ENCODE data around the gene CYBB.

CYBB gene

DNA sequence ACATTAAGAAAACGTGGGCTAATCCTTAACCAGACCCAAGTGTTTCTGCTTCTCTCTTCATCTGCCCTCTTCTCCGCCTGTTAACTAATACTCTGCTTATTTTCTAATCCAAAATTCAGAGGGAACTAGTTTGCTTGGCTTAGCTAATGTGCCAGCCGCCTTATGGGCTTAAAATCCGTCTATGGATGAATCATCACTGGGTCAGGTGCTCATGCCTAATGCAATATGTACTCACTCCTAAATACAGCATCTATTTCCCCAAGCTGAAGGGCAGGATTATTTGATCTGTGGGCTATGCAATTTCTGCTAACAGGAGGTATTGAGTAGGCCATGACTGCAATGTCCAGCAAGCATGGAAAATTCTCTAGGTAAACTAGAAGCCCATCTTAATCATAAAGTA, 55.1 kb downstream of the CYBB start:
- no peak for TF ChIP-seq POLR2A (IDR thresholded peaks at IDR 0.05; ENCODE audit: low read depth, low read length)
- FAIRE-seq (no peak), DNase-seq (ENCODE audit: insufficient read length, low spot score) (no peak)

DNA sequence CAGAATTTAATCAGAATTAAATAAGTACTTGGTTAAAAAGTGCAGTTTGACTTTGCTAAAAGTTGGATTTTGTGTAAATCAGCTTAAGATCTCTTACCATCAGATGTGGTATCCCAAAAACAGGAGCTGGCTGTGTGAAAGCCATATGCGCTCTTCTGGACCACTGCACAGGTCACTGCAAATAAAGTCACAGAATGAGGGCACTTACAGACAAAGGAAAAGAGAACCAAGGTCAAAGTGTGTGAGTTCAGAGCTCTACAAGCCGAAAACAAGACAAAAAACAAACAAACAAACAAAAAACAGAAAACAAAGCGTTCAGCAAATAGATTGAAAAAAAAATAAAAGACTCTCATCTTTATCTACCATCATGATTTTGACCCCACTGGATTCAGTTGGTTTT, 61.1 kb downstream of the CYBB start:
- no peak for TF ChIP-seq POLR2A (IDR thresholded peaks at IDR 0.05; ENCODE audit: low read depth, low read length)
- DNase-seq (ENCODE audit: insufficient read length, low spot score) (no peak), FAIRE-seq (no peak)

DNA sequence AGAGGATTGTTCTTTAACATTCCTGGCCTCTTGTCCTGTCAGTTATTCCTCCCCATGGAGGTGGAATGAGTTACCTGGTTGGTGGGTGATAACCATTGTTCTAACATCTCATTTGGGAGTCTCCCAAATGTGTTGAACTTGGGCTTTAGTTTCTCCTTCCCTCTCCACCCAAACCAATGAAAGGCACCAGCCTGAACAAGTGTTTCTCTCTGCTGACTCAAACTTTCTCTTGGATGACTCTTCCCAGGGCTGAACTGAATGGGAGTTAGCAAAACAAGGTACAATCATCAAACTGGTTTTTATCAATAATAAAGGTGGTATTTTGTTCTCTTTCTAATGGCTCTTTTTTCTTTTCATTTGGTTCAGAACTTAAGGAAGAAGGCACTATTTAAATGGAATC, 64.8 kb downstream of the CYBB start:
- FAIRE-seq (no peak), DNase-seq (ENCODE audit: insufficient read length, low spot score) (no peak)
- no peak for TF ChIP-seq POLR2A (IDR thresholded peaks at IDR 0.05; ENCODE audit: low read depth, low read length)

DNA sequence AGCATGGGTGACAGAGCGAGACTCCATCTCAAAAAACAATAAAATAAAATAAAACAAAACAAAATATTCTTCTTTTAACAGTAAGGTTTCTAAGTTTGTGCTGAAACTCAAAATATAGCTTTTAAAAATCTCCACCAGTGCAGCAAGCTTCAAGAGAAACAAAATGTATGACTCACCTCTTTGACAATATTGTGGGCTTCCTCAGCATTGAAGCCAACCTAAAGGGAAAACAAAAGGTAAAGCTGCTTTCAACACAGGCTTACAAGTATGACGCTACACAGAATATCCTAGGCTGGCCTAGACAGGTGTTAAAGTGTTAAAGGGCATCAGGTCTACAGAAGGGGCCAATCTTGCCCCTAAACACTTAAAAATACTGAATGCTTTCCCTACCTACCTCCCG, 66.3 kb downstream of the CYBB start:
- no peak for TF ChIP-seq POLR2A (IDR thresholded peaks at IDR 0.05; ENCODE audit: low read depth, low read length)
- no peak for DNase-seq (ENCODE audit: insufficient read length, low spot score)
- no peak for FAIRE-seq

DNA sequence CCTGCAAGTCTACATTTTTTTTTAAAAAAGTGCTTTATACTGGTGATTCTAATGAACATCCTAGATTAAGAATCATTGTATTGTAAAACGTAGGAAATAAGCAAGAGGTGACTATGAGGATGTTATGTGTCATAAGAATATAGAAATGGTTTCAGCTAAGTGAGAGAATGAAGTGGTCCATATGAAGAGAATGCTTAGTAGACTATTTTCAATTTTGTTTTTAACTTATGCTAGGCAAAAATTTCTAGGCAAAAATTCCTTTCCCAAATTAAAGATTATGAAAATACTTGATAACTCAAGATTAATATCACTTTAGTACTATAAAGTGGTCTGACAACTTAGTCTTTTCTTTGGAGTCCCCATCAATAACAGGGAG, 66.7 kb downstream of the CYBB start:
- FAIRE-seq (no peak), DNase-seq (ENCODE audit: insufficient read length, low spot score) (no peak)
- TF ChIP-seq POLR2A (IDR thresholded peaks at IDR 0.05; ENCODE audit: low read depth, low read length): no peak

DNA sequence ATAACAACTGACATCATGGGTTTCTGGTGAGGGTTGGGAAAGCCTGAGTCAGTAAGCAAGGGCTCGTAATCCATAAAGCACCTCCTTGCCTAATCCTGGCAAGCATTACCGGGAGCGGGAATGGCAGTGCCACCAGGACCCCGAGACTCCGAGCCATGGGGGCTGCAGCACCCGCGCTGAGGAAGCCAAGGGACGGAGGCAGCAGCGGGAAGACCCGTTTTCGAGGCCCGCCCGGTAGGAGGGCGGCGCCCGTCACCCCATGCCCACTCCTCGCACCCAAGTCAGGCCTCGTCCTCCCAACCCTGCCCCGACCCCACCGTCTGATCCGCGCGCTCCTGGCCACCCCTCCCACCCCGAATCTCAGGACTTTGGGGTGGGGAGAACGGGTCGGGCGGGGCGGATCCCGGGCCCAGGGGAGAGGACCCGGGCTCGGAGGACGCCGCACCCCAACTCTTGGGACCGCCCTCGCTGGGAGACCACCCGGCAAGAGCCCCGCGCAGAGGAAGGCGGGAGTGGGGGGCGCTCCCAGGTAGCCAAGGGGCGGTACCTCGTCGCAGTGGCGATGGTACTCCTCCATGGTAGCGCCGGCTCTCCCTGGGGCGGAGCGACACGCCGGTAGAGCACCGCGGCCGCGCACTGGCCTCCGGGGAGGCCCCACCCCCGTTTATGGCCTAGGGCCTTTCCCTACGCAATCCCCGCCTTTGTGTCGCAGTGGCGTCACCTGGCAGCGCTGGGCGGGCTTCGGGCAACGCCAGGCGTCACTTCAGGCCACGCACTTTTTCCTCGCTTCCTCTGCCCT, 67.3 kb downstream of the CYBB start, which contains the start of gene DYNLT3:
Gene DYNLT3, minus strand, starts transcription at position 638 of the 799 bp plus-strand sequence. Its CDS starts 61 bp downstream, at position 577.
- peak; percentile 40 for DNase-seq (ENCODE audit: insufficient read length, low spot score)
- peak; percentile 67 for TF ChIP-seq POLR2A (IDR thresholded peaks at IDR 0.05; ENCODE audit: low read depth, low read length)
- no peak for FAIRE-seq

DNA sequence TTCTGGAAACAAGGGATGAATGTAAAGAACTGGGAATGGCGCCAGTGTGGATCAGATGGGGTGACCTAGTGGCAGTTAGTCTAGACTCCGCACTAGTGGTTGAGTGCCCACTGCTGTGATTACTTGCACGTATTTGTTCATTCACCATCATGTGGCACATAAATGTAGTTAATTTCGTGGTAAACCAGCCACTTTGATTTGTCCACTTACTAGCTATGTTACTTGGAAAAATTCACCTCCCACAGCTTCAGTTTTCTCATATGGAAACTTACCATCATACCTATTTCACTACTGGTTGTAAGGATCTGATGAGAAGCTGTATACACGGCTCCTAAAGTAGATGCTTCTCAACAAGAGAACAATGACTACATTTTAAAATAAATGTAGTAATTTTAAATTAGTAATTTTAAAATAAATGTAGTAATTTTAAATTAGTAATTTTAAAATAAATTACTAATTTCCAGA, 67.9 kb downstream of the CYBB start:
- no peak for FAIRE-seq
- no peak for TF ChIP-seq POLR2A (IDR thresholded peaks at IDR 0.05; ENCODE audit: low read depth, low read length)
- no peak for DNase-seq (ENCODE audit: insufficient read length, low spot score)

DNA sequence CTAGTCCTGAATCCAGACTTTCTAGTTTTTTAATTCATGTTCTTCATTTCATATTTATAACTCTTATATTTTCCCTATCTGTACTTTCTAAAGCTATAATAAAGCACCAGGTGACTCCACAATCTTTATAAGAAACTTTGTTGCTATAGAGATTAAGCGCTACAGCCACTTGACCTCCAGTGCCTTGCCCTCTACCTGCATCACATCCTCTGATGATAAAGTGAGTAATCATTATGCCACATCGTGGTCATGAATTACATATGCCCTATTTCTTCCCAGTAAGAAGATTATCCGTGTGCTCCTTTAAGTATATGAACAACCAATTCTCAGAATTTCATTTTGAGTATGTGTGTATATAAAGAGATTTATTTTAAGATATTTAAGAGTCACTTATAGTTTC, 74.3 kb downstream of the CYBB start:
- no peak for FAIRE-seq
- TF ChIP-seq POLR2A (IDR thresholded peaks at IDR 0.05; ENCODE audit: low read depth, low read length): no peak
- no peak for DNase-seq (ENCODE audit: insufficient read length, low spot score)

DNA sequence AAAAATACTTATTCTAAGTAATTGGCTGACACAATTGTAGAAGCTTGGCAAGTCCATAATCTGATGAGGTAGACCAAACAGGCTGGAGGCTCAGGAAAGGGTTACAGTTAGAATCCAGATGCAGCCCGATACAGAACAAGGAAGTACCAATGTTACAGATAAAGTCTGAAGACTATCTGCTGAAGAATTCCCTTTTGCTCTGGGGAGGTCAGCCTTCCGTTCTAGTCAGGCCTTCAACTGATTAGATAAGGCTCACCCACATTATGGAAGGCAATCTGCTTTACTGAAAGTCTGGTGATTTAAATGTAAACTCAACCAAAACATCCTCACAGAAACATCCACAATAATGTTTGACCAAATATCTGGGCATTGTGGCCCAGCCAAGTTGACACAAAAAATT, 74.9 kb downstream of the CYBB start:
- no peak for TF ChIP-seq POLR2A (IDR thresholded peaks at IDR 0.05; ENCODE audit: low read depth, low read length)
- FAIRE-seq: no peak
- no peak for DNase-seq (ENCODE audit: insufficient read length, low spot score)

DNA sequence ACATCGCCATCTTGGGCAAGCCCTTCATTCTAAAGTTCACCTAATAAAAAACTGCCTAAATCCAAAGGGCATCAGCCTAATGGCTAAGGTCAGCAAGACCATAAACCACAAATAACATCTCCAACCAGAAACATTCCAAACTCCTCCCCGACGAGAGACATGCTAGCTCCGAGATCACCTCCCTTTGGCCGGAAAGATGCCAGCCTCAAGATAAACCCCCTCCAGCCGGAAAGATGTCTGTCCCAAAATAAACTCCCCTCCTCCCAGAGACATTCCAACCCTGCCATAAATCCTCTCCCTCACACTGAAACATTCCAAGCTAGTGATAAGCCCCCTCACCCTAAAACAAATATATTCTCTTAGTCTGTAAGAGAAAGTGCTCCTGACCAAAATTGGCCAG, 80.9 kb downstream of the CYBB start:
- FAIRE-seq (no peak), DNase-seq (ENCODE audit: insufficient read length, low spot score) (no peak)

DNA sequence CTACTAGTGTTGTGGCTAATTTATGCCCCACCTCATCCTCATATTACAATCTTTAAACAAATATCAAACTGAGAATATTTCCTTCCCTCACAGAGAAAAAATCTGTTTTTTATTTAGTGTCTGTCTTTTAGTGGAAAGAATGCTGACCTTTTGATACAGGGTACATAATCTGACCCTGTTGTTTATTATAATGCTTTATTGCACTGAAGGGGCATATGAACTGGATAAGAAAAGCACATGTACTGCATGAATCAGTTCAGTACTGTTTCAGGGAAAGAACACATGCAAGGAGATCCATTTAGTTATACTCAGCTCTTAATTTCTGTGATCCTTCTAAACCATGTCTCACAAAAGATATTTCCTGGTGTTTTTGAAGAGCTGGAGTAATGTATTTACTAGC, 83.0 kb downstream of the CYBB start:
- FAIRE-seq: no peak
- TF ChIP-seq POLR2A (IDR thresholded peaks at IDR 0.05; ENCODE audit: low read depth, low read length): no peak
- no peak for DNase-seq (ENCODE audit: insufficient read length, low spot score)

More for the DNA sequence above, 80.9 kb downstream of the CYBB start:
- no peak for TF ChIP-seq POLR2A (IDR thresholded peaks at IDR 0.05; ENCODE audit: low read depth, low read length)
